GM12892 (cell line): ENCODE measurements around the gene PTPRN2.

ENCODE experiments used
- DNase-seq: peaks from one replicate; pipeline ENCODE4 v3.0.0; 2011; ENCODE audit not compliant: insufficient read length
- FAIRE-seq: peaks from 2 replicates; lab custom pipeline; 2011; peaks lifted over from hg19 to GRCh38; lab: Jason Lieb, UNC
- POLR2A ChIP-seq: IDR thresholded peaks from 2 replicates; pipeline ENCODE4 v1.6.1; 2011; ENCODE audit warnings: low read depth, low read length, control low read depth
- POLR2AphosphoS5 ChIP-seq: IDR thresholded peaks from 2 replicates; pipeline ENCODE4 v1.6.1; 2011; ENCODE audit warnings: low read depth, low read length, control low read depth
- TAF1 ChIP-seq: IDR thresholded peaks from 2 replicates; pipeline ENCODE4 v1.6.1; 2011; ENCODE audit warnings: low read depth, mild to moderate bottlenecking, control low read depth, low read length, borderline replicate concordance

Gene PTPRN2

GRCh38 chr7:157529768-157530560 lies 1057.7 kb downstream of the PTPRN2 start:
- TF ChIP-seq POLR2AphosphoS5 (no peak), POLR2A (no peak), TAF1 (no peak)
- FAIRE-seq, result no peak
- DNase-seq, result no peak

- FAIRE-seq (no peak), DNase-seq (no peak)
- no peak for TF ChIP-seq POLR2A
- TF ChIP-seq TAF1, result no peak
- TF ChIP-seq POLR2AphosphoS5, result no peak
Observed at GRCh38 chr7:157528785-157529341, 1058.8 kb downstream of the PTPRN2 start.

- no peak for TF ChIP-seq TAF1
- no peak for TF ChIP-seq POLR2AphosphoS5
- TF ChIP-seq POLR2A, result no peak
- FAIRE-seq (no peak), DNase-seq (no peak)
Observed at GRCh38 chr7:157527686-157528085, 1059.9 kb downstream of the PTPRN2 start.

GRCh38 chr7:157526913-157527634 lies 1060.5 kb downstream of the PTPRN2 start:
- FAIRE-seq (no peak), DNase-seq (no peak)
- TF ChIP-seq TAF1 (no peak), POLR2A (no peak), POLR2AphosphoS5 (no peak)

GRCh38 chr7:157526005-157526912 lies 1061.4 kb downstream of the PTPRN2 start:
- TF ChIP-seq POLR2A (no peak), TAF1 (no peak)
- FAIRE-seq (no peak), DNase-seq (no peak)

GRCh38 chr7:157525491-157525915 lies 1062.1 kb downstream of the PTPRN2 start:
- DNase-seq (no peak), FAIRE-seq (no peak)
- no peak for TF ChIP-seq POLR2A
- TF ChIP-seq POLR2AphosphoS5, result no peak
- no peak for TF ChIP-seq TAF1

GRCh38 chr7:157524731-157525130 lies 1062.9 kb downstream of the PTPRN2 start:
- DNase-seq (no peak), FAIRE-seq (no peak)
- TF ChIP-seq POLR2A, result no peak
- no peak for TF ChIP-seq TAF1
- no peak for TF ChIP-seq POLR2AphosphoS5

GRCh38 chr7:157523766-157524421 lies 1063.7 kb downstream of the PTPRN2 start:
- no peak for FAIRE-seq
- DNase-seq, result no peak
- TF ChIP-seq POLR2AphosphoS5 (no peak), POLR2A (no peak), TAF1 (no peak)

GRCh38 chr7:157523371-157523765 lies 1064.3 kb downstream of the PTPRN2 start:
- TF ChIP-seq POLR2AphosphoS5, result no peak
- no peak for TF ChIP-seq TAF1
- no peak for TF ChIP-seq POLR2A
- FAIRE-seq (no peak), DNase-seq (no peak)

- no peak for TF ChIP-seq TAF1
- TF ChIP-seq POLR2A, result no peak
- no peak for TF ChIP-seq POLR2AphosphoS5
- DNase-seq, result no peak
Observed at GRCh38 chr7:157522954-157523353, 1064.7 kb downstream of the PTPRN2 start.

GRCh38 chr7:157522189-157522588 lies 1065.4 kb downstream of the PTPRN2 start:
- TF ChIP-seq POLR2AphosphoS5, result no peak
- no peak for TF ChIP-seq TAF1
- no peak for TF ChIP-seq POLR2A
- FAIRE-seq, result no peak
- no peak for DNase-seq

More at GRCh38 chr7:157522954-157523353, 1064.7 kb downstream of the PTPRN2 start:
- no peak for FAIRE-seq
